ENCODE measurements around the gene GNAT3.

GRCh38 chr7:80440883-80441282 lies 71.0 kb downstream of the GNAT3 start:
- TF ChIP-seq CTCF (IDR thresholded peaks at IDR 0.05), result no peak
- TF ChIP-seq POLR2A (IDR thresholded peaks at IDR 0.05), result no peak

Data from uterus (tissue), 2 donors.